ENCODE results near the gene KNCN.

GRCh38 chr1:46569884-46570725 is 18.7 kb upstream of the KNCN start:
- TF ChIP-seq CTCF (IDR thresholded peaks at IDR 0.05) (no peak), POLR2A (IDR thresholded peaks at IDR 0.05) (no peak)
